A673 (cell line): ENCODE results near the gene PLCG1. TPM values are rescaled to one million over a fixed set of nuclear protein-coding genes. Genes with fewer than 3 reads are reported as not detected.

ENCODE experiments used
- BruUV-seq: library from RNA; stranded (reverse); fragments of 400-500 nt; replicated peaks from 2 replicates; lab custom pipeline; 2021; lab: Mats Ljungman, UMichigan
- CTCF ChIA-PET: fragments of 300-600 bp; sonication (Branson Sonifier 250); formaldehyde crosslinking; loops from one replicate; lab custom pipeline; 2022; ENCODE audit warnings: antibody characterized with exemption; lab: Charles Lee
- POLR2A ChIA-PET: fragments of 300-600 bp; sonication (Branson Sonifier 250); formaldehyde crosslinking; loops from one replicate; lab custom pipeline; 2022; ENCODE audit warnings: antibody characterized with exemption; ENCODE audit not compliant: low non-redundant PET; lab: Charles Lee
- DNase-seq: peaks from one replicate; pipeline ENCODE4 v3.0.0-alpha.2; 2015; ENCODE audit warnings: low spot score
- H3K27ac ChIP-seq: fragments of 200-600 bp; sonication (generic); 2 replicates; pipeline ENCODE4 v1.5.1; 2016; ENCODE audit warnings: mixed run types, low read depth, mild to moderate bottlenecking, mixed read lengths, antibody characterized with exemption, low read length; ENCODE audit not compliant: poor library complexity, severe bottlenecking
- H3K27me3 ChIP-seq: fragments of 200-600 bp; sonication (generic); replicated peaks from 2 replicates; pipeline ENCODE4 v1.6.1; 2017; ENCODE audit warnings: mixed run types, low read depth, mild to moderate bottlenecking, mixed read lengths, antibody characterized with exemption, low read length; ENCODE audit not compliant: insufficient read depth, poor library complexity
- H3K36me3 ChIP-seq: fragments of 200-600 bp; sonication (generic); 2 replicates; pipeline ENCODE4 v1.6.1; 2016; ENCODE audit warnings: mixed run types, mild to moderate bottlenecking, mixed read lengths, antibody characterized with exemption, low read length; ENCODE audit not compliant: insufficient read depth, poor library complexity, severe bottlenecking
- H3K4me1 ChIP-seq: fragments of 200-600 bp; sonication (generic); 2 replicates; pipeline ENCODE4 v1.6.1; 2017; ENCODE audit warnings: mixed run types, mild to moderate bottlenecking, mixed read lengths, antibody characterized with exemption, low read length; ENCODE audit not compliant: insufficient read depth, poor library complexity, severe bottlenecking
- H3K4me3 ChIP-seq: fragments of 200-600 bp; sonication (generic); 2 replicates; pipeline ENCODE4 v1.5.1; 2016; ENCODE audit warnings: low read depth, mixed run types, mild to moderate bottlenecking, mixed read lengths, low read length; ENCODE audit not compliant: poor library complexity, severe bottlenecking
- H3K9me3 ChIP-seq: fragments of 200-600 bp; sonication (generic); 2 replicates; pipeline ENCODE4 v1.6.1; 2016; ENCODE audit warnings: mixed run types, low read depth, mild to moderate bottlenecking, mixed read lengths, antibody characterized with exemption, low read length; ENCODE audit not compliant: poor library complexity, severe bottlenecking
- CTCF ChIP-seq: fragments of 300-800, 200-600 bp; sonication (generic); conservative IDR thresholded peaks from 2 replicates; pipeline ENCODE4 v1.5.1; 2017; ENCODE audit warnings: low read depth, mild to moderate bottlenecking, antibody characterized with exemption, low read length, moderate library complexity, mixed read lengths
- EZH2 ChIP-seq: fragments of 200-600 bp; sonication (generic); IDR thresholded peaks from 2 replicates; pipeline ENCODE4 v1.6.1; 2017; ENCODE audit warnings: borderline replicate concordance, low read depth, mild to moderate bottlenecking, mixed read lengths, antibody characterized with exemption, low read length; ENCODE audit not compliant: poor library complexity, severe bottlenecking
- intact Hi-C: fragments of 100-400 bp; cut with micrococcal nuclease; formaldehyde crosslinking; loops from one replicate; pipeline ENCODE4 v1.10.0; 2022; ENCODE audit not compliant: unreplicated experiment
- total RNA-seq: library from RNA; stranded (reverse); gene quantifications from 2 replicates; pipeline ENCODE4 v1.2.3, GENCODE V29; 2021

PLCG1 gene
- total RNA-seq, 1 experiment from 2014 or later, result 146 TPM

GRCh38 chr20:41187668-41188067, 50.3 kb downstream of the PLCG1 start:
- DNase-seq, result no peak
- Histone ChIP-seq H3K9me3 (no peaks in the 10 kb centered on the region), H3K4me3 (no peak overlapping the region), H3K36me3 (no peaks in the 10 kb centered on the region), H3K27me3 (no peaks in the 10 kb centered on the region), H3K4me1 (no peaks in the 10 kb centered on the region), H3K27ac (no peak overlapping the region)
- intact Hi-C loops, result no loop called here
- no peak for TF ChIP-seq CTCF
- CTCF ChIA-PET, result no interaction called here
- POLR2A ChIA-PET, result no interaction called here
- BruUV-seq, result no TSS peak

GRCh38 chr20:41191562-41192500, 54.5 kb downstream of the PLCG1 start:
- intact Hi-C loops, result no loop called here
- no peaks in the 10 kb centered on the region for H3K36me3 ChIP-seq
- ChIA-PET CTCF (no interaction called here), POLR2A (no interaction called here)
- H3K27me3 ChIP-seq, result no peaks in the 10 kb centered on the region
- no peaks in the 10 kb centered on the region for H3K9me3 ChIP-seq
- no TSS peak for BruUV-seq
- DNase-seq, result no peak
- TF ChIP-seq CTCF, result no peak
- no peak for TF ChIP-seq EZH2
- no peak overlapping the region for H3K27ac ChIP-seq
- no peaks in the 10 kb centered on the region for H3K4me1 ChIP-seq
- H3K4me3 ChIP-seq, result no peak overlapping the region

- H3K27me3 ChIP-seq, result no peaks in the 10 kb centered on the region
- CTCF ChIA-PET, result no interaction called here
- no peak overlapping the region for H3K27ac ChIP-seq
- H3K4me3 ChIP-seq, result no peak overlapping the region
- no TSS peak for BruUV-seq
- TF ChIP-seq CTCF (no peak), EZH2 (no peak)
- no peaks in the 10 kb centered on the region for H3K36me3 ChIP-seq
- H3K9me3 ChIP-seq, result no peaks in the 10 kb centered on the region
- intact Hi-C loops, result no loop called here
- no peak for DNase-seq
- POLR2A ChIA-PET, result no interaction called here
- no peaks in the 10 kb centered on the region for H3K4me1 ChIP-seq
Measured at GRCh38 chr20:41192575-41192974, 55.2 kb downstream of the PLCG1 start.
